ENCODE data around the gene HNF1B.

The HNF1B gene

GRCh38 chr17:37735165-37735564 lies 9.7 kb downstream of the HNF1B start:
- no peak for DNase-seq (ENCODE audit: low read depth)

- no peak for DNase-seq (ENCODE audit: low read depth)
Observed at GRCh38 chr17:37732316-37732715, 12.5 kb downstream of the HNF1B start.

- no peak for DNase-seq (ENCODE audit: low read depth)
Observed at GRCh38 chr17:37731056-37731455, 13.8 kb downstream of the HNF1B start.

GRCh38 chr17:37729905-37730304 lies 15.0 kb downstream of the HNF1B start:
- no peak for DNase-seq (ENCODE audit: low read depth)

GRCh38 chr17:37726891-37727675 lies 17.8 kb downstream of the HNF1B start:
- DNase-seq (ENCODE audit: low read depth) = no peak

- DNase-seq (ENCODE audit: low read depth) = no peak
Observed at GRCh38 chr17:37726248-37726647, 18.6 kb downstream of the HNF1B start.

- DNase-seq (ENCODE audit: low read depth) = no peak
Observed at GRCh38 chr17:37725601-37726146, 19.2 kb downstream of the HNF1B start.

GRCh38 chr17:37725021-37725595 lies 19.8 kb downstream of the HNF1B start:
- no peak for DNase-seq (ENCODE audit: low read depth)

- no peak for DNase-seq (ENCODE audit: low read depth)
Observed at GRCh38 chr17:37720989-37721388, 23.9 kb downstream of the HNF1B start.

- no peak for DNase-seq (ENCODE audit: low read depth)
Observed at GRCh38 chr17:37719866-37720265, 25.0 kb downstream of the HNF1B start.

GRCh38 chr17:37718324-37719048 lies 26.4 kb downstream of the HNF1B start:
- no peak for DNase-seq (ENCODE audit: low read depth)

GRCh38 chr17:37717627-37718323 lies 27.1 kb downstream of the HNF1B start:
- DNase-seq (ENCODE audit: low read depth) = no peak

GRCh38 chr17:37714897-37715296 lies 30.0 kb downstream of the HNF1B start:
- DNase-seq (ENCODE audit: low read depth) = no peak

GRCh38 chr17:37713624-37714023 lies 31.2 kb downstream of the HNF1B start:
- no peak for DNase-seq (ENCODE audit: low read depth)

- no peak for DNase-seq (ENCODE audit: low read depth)
Observed at GRCh38 chr17:37713028-37713431, 31.8 kb downstream of the HNF1B start.

- DNase-seq (ENCODE audit: low read depth) = no peak
Observed at GRCh38 chr17:37711113-37711512, 33.7 kb downstream of the HNF1B start.

GRCh38 chr17:37710344-37710886 lies 34.4 kb downstream of the HNF1B start:
- no peak for DNase-seq (ENCODE audit: low read depth)

- DNase-seq (ENCODE audit: low read depth) = no peak
Observed at GRCh38 chr17:37708616-37709212, 36.1 kb downstream of the HNF1B start.

- DNase-seq (ENCODE audit: low read depth) = no peak
Observed at GRCh38 chr17:37708008-37708615, 36.7 kb downstream of the HNF1B start.

GRCh38 chr17:37706446-37706845 lies 38.4 kb downstream of the HNF1B start:
- no peak for DNase-seq (ENCODE audit: low read depth)

- DNase-seq (ENCODE audit: low read depth) = no peak
Observed at GRCh38 chr17:37702598-37702997, 42.3 kb downstream of the HNF1B start.
